ENCODE results near the gene ZC3H18. TPM values are rescaled to one million over a fixed set of nuclear protein-coding genes. Genes with fewer than 3 reads are reported as not detected.

ZC3H18 gene
- polyA plus RNA-seq, 1 donor from 2014 or later, result 12.8 TPM

GRCh38 chr16:88575251-88575650 lies 5.0 kb downstream of the ZC3H18 start (continued):
- TF ChIP-seq SMC3 (conservative IDR thresholded peaks at IDR 0.05; ENCODE audit: poor library complexity), result no peak

- no peaks in the 10 kb centered on the region for H3K9me2 ChIP-seq (ENCODE audit: insufficient read depth, low read length)
- no peak overlapping the region for H3K4me3 ChIP-seq (ENCODE audit: low read length)
- H3K36me3 ChIP-seq (ENCODE audit: insufficient read depth, low read length), result no peaks in the 10 kb centered on the region
- no peaks in the 10 kb centered on the region for H3K9me3 ChIP-seq (ENCODE audit: low read length)
- H3F3A ChIP-seq (ENCODE audit: insufficient read depth, low read length, poor library complexity, severe bottlenecking), result no peaks in the 10 kb centered on the region
- no peaks in the 10 kb centered on the region for H3K27me3 ChIP-seq (ENCODE audit: insufficient read depth, low read depth, low read length)
- no peak overlapping the region for H2AFZ ChIP-seq (ENCODE audit: low read depth, low read length)
- TF ChIP-seq EP300 (conservative IDR thresholded peaks at IDR 0.05; ENCODE audit: poor library complexity, severe bottlenecking) (no peak), SMC3 (conservative IDR thresholded peaks at IDR 0.05; ENCODE audit: poor library complexity) (no peak), MXI1 (conservative IDR thresholded peaks at IDR 0.05; ENCODE audit: poor library complexity, severe bottlenecking) (no peak), REST (IDR thresholded peaks at IDR 0.05; ENCODE audit: borderline replicate concordance) (no peak), EZH2 (IDR thresholded peaks at IDR 0.05; ENCODE audit: borderline replicate concordance, insufficient read depth, low read length, poor library complexity, severe bottlenecking) (no peak), RAD21 (conservative IDR thresholded peaks at IDR 0.05) (no peak), TAF1 (IDR thresholded peaks at IDR 0.05; ENCODE audit: low read depth) (no peak), CTCF (IDR thresholded peaks at IDR 0.05; ENCODE audit: poor library complexity, severe bottlenecking) (no peak), POLR2AphosphoS5 (IDR thresholded peaks at IDR 0.05) (no peak)
- no peak overlapping the region for H3K27ac ChIP-seq (ENCODE audit: low read length)
- peaks cover 26% of the 10 kb centered on the region for H3K79me2 ChIP-seq (replicated peaks; ENCODE audit: insufficient read depth, low read length)
- no peak overlapping the region for H3K9ac ChIP-seq (ENCODE audit: low read length)
- no peak overlapping the region for H3K4me2 ChIP-seq (ENCODE audit: low read length)
- H4K20me1 ChIP-seq (ENCODE audit: insufficient read depth), result no peaks in the 10 kb centered on the region
Measured at GRCh38 chr16:88576307-88576706, 6.1 kb downstream of the ZC3H18 start.

- Histone ChIP-seq H3K79me2 (replicated peaks; ENCODE audit: insufficient read depth, low read length) (peaks cover 17% of the 10 kb centered on the region), H3K4me3 (ENCODE audit: low read length) (no peak overlapping the region), H2AFZ (ENCODE audit: low read depth, low read length) (no peak overlapping the region), H3K27ac (ENCODE audit: low read length) (no peak overlapping the region), H3K36me3 (ENCODE audit: insufficient read depth, low read length) (no peaks in the 10 kb centered on the region), H3K27me3 (ENCODE audit: insufficient read depth, low read depth, low read length) (no peaks in the 10 kb centered on the region), H3K9me2 (ENCODE audit: insufficient read depth, low read length) (no peaks in the 10 kb centered on the region), H3K9ac (ENCODE audit: low read length) (no peak overlapping the region), H3F3A (ENCODE audit: insufficient read depth, low read length, poor library complexity, severe bottlenecking) (no peaks in the 10 kb centered on the region), H3K4me2 (ENCODE audit: low read length) (no peak overlapping the region), H4K20me1 (ENCODE audit: insufficient read depth) (no peaks in the 10 kb centered on the region), H3K9me3 (ENCODE audit: low read length) (no peaks in the 10 kb centered on the region)
- no peak for TF ChIP-seq REST (IDR thresholded peaks at IDR 0.05; ENCODE audit: borderline replicate concordance)
Measured at GRCh38 chr16:88577166-88577565, 7.0 kb downstream of the ZC3H18 start.
